GM10266 (cell line): ENCODE measurements around the gene HNRNPC.
"Not testable (repeated sequence)": the region's sequence is repeated elsewhere in the genome, so short reads cannot be mapped to it uniquely, and the experiment has no call there.

Source experiments
- DNase-seq: peaks from one replicate; pipeline ENCODE4 v3.0.0; 2012; ENCODE audit errors: extremely low spot score
- TF ChIP-seq, protein P1 (sequence below): IDR thresholded peaks from 2 replicates; pipeline ENCODE4 v1.5.1; 2012; ENCODE audit warnings: mild to moderate bottlenecking, low read depth; ENCODE audit not compliant: control insufficient read depth, insufficient read depth; ENCODE audit errors: missing control alignments

HNRNPC gene

DNA sequence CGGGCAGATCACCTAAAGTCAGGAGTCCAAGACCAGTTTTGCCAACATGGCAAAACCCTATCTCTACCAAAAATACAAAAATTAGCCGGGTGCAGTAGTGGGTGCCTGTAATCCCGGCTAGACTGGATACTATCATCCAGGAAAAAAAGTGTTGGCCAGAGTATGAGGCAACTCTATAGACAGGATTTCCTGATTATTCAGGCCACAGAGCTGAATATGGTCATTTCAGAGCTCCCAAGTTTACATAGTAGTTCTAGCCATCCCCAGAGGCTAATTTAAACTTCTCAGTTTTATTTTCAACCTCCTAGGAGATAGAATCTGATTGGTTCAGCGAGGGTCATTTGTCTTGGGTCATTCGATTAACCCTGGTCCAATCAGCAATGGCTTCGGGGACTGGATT lies 17.9 kb upstream of the HNRNPC start:
- DNase-seq = no peak
- TF ChIP-seq, protein P1, sequence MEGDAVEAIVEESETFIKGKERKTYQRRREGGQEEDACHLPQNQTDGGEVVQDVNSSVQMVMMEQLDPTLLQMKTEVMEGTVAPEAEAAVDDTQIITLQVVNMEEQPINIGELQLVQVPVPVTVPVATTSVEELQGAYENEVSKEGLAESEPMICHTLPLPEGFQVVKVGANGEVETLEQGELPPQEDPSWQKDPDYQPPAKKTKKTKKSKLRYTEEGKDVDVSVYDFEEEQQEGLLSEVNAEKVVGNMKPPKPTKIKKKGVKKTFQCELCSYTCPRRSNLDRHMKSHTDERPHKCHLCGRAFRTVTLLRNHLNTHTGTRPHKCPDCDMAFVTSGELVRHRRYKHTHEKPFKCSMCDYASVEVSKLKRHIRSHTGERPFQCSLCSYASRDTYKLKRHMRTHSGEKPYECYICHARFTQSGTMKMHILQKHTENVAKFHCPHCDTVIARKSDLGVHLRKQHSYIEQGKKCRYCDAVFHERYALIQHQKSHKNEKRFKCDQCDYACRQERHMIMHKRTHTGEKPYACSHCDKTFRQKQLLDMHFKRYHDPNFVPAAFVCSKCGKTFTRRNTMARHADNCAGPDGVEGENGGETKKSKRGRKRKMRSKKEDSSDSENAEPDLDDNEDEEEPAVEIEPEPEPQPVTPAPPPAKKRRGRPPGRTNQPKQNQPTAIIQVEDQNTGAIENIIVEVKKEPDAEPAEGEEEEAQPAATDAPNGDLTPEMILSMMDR = no peak

DNA sequence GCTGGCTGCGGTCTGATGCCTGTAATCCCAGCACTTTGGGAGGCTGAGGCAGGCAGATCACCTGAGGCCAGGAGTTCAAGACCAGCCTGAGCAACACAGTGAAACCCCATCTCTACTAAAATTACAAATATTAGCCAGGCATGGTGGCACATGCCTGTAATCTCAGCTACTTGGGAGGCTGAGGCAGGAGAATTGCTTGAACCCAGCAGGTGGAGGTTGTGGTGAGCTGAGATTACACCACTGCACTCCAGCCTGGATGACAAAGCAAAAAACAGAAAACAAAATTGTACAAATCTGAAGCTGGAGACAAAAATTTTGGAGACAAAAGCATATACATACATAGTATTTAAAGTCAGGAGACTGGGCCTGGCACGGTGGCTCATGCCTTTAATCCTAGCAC lies 17.3 kb upstream of the HNRNPC start:
- DNase-seq = not testable (repeated sequence)

DNA sequence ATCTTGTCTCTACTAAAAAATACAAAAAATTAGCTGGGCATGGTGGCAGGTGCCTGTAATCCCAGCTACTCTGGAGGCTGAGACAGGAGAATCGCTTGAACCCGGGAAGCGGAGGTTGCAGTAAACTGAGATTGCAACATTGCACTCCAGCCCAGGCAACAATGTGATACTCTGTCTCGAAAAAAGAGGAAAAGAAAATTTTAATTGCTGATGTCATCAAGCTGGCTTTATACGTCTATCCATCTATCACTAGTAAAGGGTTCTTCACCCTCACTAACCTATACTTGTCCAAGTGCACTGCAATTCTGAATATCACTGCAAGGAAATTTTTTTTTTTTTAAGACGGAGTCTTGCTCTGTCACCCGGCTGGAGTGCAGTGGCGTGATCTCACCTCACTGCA lies 12.7 kb upstream of the HNRNPC start:
- not testable (repeated sequence) for DNase-seq

DNA sequence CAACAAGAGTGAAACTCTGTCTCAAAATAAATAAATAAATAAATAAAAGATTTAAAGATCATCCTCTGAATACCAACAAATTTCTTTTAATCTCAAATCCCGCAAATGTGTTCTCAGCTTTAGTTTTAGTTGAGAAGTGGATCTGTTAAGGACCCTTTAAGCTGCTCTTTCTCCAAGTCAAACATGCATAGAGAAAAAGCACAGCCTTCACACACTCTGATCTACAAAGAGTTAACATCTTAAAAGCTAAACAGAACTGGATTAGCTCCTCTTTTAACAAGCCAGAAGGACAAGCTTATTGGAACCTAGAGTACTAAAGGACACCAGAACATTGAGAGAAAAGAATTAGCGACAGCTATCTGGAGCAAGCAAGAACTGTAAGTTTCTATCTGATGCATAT lies 10.5 kb upstream of the HNRNPC start, which contains the start of gene RPGRIP1:
RPGRIP1 (plus strand) TSS at position 301 of the 400 bp plus-strand sequence. CDS start 7,894 bp downstream, outside the sequence.
- TF ChIP-seq, protein P1 = no peak
- no peak for DNase-seq

DNA sequence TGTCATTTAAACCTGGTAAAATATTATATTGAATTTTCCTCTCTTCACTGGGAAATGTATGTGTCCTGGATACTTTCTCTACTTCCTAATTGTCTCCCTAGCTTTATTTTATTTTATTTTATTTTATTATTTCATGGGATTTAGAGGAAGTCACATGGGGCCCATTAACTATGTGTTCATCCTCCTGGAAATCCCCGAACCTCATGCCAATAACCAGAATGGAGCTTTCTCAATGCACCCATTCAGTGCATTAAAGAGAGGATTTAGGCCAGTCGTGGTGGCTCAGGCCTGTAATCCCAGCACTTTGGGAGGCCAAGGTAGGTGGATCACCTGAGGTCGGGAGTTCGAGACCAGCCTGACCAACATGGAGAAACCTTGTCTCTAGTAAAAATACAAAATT lies 9.4 kb upstream of the HNRNPC start:
- TF ChIP-seq, protein P1 = no peak
- no peak for DNase-seq

DNA sequence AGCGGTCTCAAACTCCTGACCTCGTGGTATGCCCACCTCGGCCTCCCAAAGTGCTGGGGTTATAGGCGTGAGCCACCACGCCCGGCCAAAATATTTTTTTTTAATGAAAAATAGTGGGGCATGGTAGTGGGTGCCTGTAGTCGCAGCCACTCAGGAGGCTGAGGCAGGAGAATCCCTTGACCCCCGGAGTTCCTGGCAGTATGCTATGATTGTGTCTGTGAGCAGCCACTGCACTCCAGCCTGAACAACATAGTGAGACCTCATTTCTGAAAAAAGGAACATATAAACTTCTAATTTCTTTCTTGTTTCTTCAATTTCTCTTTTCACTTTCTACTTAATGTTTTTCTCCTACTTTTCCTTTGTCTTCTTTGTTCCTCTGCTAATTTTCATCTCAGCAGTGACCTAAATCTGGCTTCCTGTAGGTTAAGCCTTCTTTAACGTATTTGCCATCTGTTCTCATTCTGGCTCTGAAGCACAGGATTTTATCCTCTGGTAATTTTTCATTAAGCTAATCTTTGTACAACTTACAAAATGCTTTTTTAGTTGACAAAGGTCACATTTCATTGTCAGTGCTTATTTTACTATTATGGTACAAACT lies 6.1 kb upstream of the HNRNPC start:
- TF ChIP-seq, protein P1 = no peak
- DNase-seq = no peak

DNA sequence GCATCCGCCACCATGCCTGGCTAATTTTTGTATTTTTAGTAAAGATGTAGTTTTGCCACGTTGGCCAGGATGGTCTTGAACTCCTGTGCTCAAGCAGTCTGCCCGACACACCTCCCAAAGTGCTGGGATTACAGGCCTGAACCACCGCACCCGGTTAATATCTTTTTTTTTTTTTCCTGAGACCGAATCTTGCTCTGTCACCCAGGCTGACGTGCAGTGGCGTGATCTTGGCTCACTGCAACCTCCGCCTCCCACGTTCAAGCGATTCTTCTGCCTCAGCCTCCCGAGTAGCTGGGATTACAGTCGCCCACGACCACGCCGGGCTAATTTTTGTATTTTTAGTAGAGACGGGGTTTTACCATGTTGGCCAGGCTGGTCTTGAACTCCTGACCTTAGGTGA lies 3.4 kb upstream of the HNRNPC start:
- not testable (repeated sequence) for DNase-seq

DNA sequence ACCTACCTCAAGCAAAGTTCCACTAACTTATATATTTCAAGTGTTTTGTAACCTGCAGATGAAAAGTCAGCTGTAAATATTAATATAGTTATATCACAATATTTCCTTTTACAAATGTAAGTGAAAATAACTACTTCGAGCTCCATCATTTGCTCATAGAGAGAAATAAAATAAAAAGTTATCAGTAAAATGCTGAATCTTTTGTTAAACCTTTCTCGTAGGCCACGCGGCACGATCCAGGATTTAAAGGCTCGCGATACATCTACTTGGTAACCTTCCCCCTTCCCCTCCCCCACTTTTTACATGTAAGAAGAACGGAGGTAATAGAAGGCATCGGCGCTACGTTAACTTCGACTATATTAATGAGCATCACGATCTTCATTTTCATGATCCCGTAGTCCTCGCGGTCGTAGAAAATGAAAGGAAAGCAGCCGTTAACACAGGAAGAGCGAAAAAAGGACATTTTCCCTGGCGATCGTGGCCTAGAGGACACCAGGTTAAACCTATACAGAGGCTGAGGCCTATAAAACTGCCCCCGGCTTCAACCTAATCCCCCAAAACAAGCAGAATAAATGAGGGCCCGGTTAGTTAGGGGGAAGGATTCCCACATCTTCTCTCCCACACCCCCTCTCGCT lies 508 bp downstream of the HNRNPC start:
- TF ChIP-seq, protein P1 = no peak
- DNase-seq = no peak
